Measurements from ENCODE around the gene SNRPB2. TPM values are rescaled to one million over a fixed set of nuclear protein-coding genes. Genes with fewer than 3 reads are reported as not detected.

Gene SNRPB2
- total and polyA plus RNA-seq, 9 of the 15 experiments (the other 6 are each of a cell fraction or from before 2014, with no cell fraction given), result 40.0 to 131 (median 89.4) TPM

- no peaks in the 10 kb centered on the region for H3K9me1 ChIP-seq (ENCODE audit: control insufficient read depth, insufficient read depth, low read length)
- in situ Hi-C loops (cut with MboI) (no loop called here), intact Hi-C loops (cut with micrococcal nuclease) (no loop called here)
- H3K9me3 ChIP-seq (replicated peaks; ENCODE audit: control insufficient read depth, insufficient read depth, low read depth, low read length), result no peaks in the 10 kb centered on the region
- WGBS (ENCODE audit: insufficient coverage, low coverage, missing lambda C conversion rate), result 0% methylated on average over 4 of the region's 4 CpGs
- no peak overlapping the region for H2AFZ ChIP-seq (ENCODE audit: low read depth, low read length)
- H3K4me2 ChIP-seq (ENCODE audit: insufficient read depth, low read length), result no peak overlapping the region
- H3K4me3 ChIP-seq, result no peak overlapping the region
- no peak overlapping the region for H3K9ac ChIP-seq (ENCODE audit: insufficient read depth in 1 of 2, low read depth in 2 of 2, low read length in 2 of 2)
- H3K79me2 ChIP-seq (ENCODE audit: control insufficient read depth, insufficient read depth, low read length), result no peaks in the 10 kb centered on the region
- no peak overlapping the region for H3K27ac ChIP-seq (ENCODE audit: extremely low read depth, low read depth, low read length)
- no peaks in the 10 kb centered on the region for H4K20me1 ChIP-seq (replicated peaks; ENCODE audit: control insufficient read depth, insufficient read depth, low read length)
- ChIA-PET CTCF (ENCODE audit: low intra/inter-chr PET ratio) (no interaction called here), POLR2A (no interaction called here)
- DNase-seq (ENCODE audit: extremely low read depth in 1 of 4, low spot score in 3 of 4) (no peak), ATAC-seq (no peak), FAIRE-seq (no peak)
- no peaks in the 10 kb centered on the region for H3K36me3 ChIP-seq (ENCODE audit: control insufficient read depth, insufficient read depth, low read length)
- H3K4me1 ChIP-seq (replicated peaks in 1 of 2; ENCODE audit: control insufficient read depth in 2 of 2, insufficient read depth in 2 of 2, low read length in 2 of 2), result no peaks in the 10 kb centered on the region
- TF ChIP-seq ZNF224 (CRISPR knock-in tag; IDR thresholded peaks at IDR 0.05), result no peak
- 0 out of 6 replicates have a peak, but pooled peaks of 2 of the 3 experiments have one; percentile 10 to 11 for TF ChIP-seq CTCF (IDR thresholded peaks at IDR 0.05 in 2 of 3, conservative IDR thresholded peaks at IDR 0.05 in 1 of 3; ENCODE audit: insufficient read depth in 2 of 3, low read depth in 1 of 3, low read length in 3 of 3)
- no peak for TF ChIP-seq TAL1 (IDR thresholded peaks at IDR 0.05)
- TF ChIP-seq EGR1 (conservative IDR thresholded peaks at IDR 0.05), result no peak
- no peak for TF ChIP-seq HDGF (IDR thresholded peaks at IDR 0.05)
- no peak for TF ChIP-seq U2AF1 (optimal IDR thresholded peaks at IDR 0.05; ENCODE audit: low read depth, low read length)
- TF ChIP-seq ZZZ3 (IDR thresholded peaks at IDR 0.05), result no peak
- H3K27me3 ChIP-seq (ENCODE audit: control insufficient read depth in 2 of 2, insufficient read depth in 2 of 2, low read length in 2 of 2), result no peaks in the 10 kb centered on the region
- BruUV-seq (replicated peaks), result no TSS peak
Observed at GRCh38 chr20:16699293-16699692, 30.5 kb upstream of the SNRPB2 start.

Data from K562 (cell line).